CD4-positive, alpha-beta T cell treated with Interleukin-6 at 100 ng/mL for 8 hours (primary cell): ENCODE data around the gene CTCF.
A peak's percentile ranks its signal among the peaks of the same experiment; 100 is the strongest.
"Not testable (repeated sequence)": the region's sequence is repeated elsewhere in the genome, so short reads cannot be mapped to it uniquely, and the experiment has no call there.

Experiments used
- DNase-seq: peaks from one replicate; pipeline ENCODE4 v3.0.0-alpha.2; 2020; ENCODE audit warnings: mixed read lengths, low spot score

CTCF gene

DNA sequence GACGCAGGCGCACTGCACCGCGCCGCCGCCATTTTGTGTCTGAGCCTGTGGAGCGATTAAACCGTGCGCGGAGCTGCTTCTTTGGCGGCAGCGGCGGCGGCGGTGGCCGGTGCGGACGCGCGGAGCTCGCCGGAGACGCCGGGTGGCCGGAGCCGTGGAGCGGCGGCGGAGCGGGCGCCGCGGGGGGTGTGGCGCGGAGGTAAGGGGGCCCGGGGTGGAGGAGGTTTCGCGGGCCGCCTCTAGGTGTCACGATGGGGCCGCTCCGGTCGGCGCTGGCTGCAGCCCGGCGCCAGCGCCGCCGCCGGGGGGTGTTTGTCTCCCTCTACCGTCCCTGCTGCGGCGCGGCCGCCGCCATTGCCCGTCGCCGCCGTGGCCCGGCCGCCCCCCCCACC is at the start of gene CTCF:
Gene CTCF (plus strand): TSS at position 1 of the 392 bp plus-strand sequence. CDS start 48,307 bp downstream, outside the sequence.
- peak; percentile 84 for DNase-seq

GRCh38 chr16:67513892-67514291 is 48.4 kb upstream of the CTCF start:
- not testable (repeated sequence) for DNase-seq

DNA sequence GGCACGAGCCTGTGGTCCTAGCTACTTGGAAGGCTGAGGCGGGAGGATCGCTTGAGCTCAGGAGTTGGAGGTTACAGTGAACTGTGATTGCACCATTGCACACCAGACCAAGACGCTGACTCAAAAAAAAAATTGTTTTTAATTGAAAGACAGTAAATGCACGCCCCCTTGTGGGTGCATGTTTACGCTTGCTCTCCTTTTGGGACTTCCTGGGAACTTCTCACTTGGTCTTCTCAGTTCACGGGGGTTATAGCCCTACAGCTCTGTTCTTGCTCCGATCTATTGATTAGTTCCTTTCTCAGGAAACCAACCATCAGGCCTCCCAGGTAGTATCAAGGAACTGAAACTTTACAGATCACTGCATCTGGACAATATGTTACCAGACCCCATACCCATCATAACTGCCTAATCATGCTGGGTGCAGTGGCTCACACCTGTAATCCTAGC is 47.9 kb upstream of the CTCF start:
- peak; percentile 83 for DNase-seq

- no peak for DNase-seq
Observed at GRCh38 chr16:67516296-67517154, 45.8 kb upstream of the CTCF start.

DNA sequence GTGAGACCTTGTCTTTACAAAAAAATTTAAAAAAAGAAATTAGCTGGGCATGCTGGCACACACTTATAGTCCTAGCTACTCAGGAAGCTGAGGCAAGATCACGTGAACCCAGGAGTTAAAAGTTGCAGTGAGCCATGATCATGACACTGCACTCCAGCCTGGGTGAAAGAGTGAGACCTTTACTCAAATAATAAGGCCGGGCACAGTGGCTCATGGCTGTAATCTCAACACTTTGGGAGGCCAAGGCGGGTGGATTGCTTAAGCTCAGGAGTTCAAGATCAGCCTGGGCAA is 45.2 kb upstream of the CTCF start:
- no peak for DNase-seq

DNA sequence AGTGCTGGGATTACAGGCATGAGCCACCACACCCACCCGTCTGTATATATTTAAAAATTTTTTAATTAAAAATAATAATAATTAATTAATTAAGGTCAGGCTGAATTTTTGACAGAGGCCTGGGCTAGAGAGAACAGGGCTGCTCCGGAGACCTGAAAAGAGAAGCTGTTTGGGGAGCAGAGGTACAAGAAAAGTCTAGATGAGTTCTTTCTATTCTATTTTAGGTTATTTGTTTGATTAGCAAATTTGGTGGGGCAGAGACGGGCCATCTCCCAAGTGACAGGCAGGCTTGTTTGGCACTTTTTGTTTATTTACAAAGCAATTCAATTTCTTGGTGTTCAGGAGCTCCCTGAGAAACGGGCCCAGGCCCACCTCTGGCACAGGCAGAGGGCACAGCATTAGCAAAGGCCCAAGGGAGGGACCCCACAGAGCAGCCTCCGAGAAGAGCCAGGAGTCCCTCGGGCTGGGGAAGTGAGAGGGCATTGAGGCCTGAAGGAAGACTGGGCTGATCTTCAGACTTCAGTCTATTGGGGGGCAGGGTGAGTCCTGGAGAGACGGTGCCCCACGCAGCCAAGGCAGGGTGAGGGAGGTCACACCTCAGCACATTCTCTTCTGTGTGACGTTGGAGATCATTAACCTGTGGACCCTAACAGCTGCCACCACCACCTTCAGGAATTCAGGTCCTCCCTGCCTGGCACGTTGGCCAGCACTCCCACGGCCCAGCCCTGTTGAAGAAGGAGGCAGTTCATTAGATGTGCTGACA is 44.5 kb upstream of the CTCF start:
- no peak for DNase-seq

DNA sequence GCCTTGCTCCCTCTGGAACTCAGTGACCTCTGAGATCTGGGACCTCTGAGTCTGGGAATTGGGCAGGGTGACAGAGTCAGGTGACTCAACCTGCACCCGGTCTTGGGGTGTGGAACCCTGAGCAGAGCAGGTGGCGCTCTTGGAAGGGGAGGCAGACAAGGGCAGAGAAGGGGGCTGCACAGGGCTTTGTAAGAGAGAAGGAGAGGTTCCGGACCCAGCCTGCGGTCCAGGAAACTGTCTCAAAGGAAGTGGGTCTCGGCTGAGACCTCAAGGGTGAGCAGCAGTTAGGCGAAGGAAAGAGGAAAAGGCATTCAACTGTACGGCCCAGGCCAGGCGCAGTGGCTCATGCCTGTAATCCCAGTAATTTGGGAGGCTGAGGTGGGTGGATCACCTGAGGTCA is 43.6 kb upstream of the CTCF start:
- DNase-seq: no peak

GRCh38 chr16:67519242-67519641 is 43.1 kb upstream of the CTCF start:
- no peak for DNase-seq

- DNase-seq: peak; percentile 96
Observed at GRCh38 chr16:67521095-67521804, 41.1 kb upstream of the CTCF start.

DNA sequence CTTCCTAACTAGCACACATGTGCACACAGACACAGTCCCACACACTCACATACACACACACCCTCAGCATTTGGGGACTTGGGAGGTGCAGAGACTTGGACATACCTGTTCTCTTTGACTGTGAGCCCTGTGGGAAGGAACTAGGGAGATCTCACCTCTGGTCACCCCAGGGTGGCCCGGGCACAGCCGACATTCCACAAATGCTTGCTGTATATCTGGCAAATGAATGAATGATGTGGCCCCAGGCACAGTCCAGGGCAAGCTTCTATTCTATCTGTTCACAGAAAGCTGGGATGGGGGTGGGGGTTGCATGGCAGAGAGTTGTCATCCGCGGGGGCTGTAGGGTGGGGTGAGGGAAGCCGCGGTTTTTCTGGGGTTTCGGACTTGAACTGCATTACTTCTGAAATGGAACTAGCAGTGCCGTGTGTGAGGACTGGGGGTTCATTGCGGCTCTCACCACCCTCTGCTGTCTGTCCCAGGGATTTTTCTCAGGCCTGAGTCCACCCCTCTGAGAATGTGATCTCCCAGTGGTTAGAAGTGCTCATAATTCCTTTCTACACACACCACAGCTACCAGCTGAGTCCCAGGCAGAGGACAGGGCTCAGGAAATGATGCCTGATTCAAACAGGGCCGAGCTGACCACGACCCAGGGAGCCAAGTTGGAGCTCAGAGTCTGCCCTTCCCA is 37.0 kb upstream of the CTCF start:
- peak; percentile 0 for DNase-seq

DNA sequence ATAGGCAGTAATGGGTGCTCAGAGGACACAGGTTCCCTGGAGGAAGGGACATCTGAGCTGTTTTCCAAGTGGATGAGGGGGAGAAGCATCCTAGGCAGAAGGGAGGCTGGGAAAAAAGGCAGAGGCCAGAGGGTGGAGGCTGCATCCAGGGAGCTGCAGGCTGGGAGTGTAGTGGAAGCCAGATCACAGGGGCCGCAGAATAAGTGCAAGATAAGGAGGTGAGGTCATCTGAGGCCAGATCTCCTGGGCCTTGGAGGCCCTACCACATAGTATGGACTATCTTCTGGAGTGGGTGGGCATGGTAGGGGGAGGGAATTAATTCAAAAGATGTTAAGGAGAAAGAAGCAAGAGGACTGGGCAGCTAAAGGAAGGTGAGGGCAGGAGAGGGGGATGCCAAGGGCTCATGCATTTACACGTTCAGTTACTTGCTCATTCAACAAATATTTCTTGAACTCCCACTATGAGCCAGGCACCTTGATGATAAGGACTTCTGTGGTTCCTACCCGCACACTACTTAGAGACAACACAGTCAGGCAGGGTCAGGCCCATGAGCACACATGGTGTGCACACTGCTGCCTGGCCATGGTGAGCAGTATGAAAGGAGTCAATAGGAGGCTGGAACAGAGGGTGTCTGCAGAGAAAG is 36.1 kb upstream of the CTCF start:
- no peak for DNase-seq

DNA sequence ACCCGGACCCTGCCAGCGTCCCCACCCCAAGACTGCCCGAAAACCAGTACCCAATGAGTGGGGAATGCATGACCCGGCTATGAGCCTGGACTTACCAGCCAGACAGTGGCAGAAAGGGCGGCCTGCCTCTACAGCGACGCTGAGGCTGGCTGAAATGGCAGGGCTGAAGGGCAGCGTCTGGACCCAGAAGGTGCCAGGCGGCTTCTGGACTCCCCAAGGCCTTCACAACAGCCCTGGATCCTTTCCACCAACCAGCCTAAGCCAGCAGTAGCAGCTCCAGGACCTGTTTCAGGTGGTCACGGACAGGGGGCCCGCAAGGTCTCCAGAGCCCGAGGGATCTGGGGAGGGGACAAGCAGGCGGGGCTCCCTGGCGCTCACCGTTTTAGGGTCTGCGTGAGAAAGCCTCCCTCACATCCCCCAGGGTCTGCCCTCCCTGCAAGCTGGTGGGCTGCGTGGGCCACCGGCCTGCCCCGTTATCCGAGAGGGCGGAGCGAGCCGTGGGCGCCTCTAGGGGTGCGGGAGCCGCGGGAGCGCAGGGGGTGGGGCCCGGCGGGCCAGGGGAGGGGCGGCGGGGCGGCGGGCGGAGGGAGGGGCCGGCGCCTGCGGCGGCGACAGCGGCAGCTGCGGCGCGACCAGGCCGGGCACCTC is 34.0 kb upstream of the CTCF start, which contains the start of gene RIPOR1:
Gene RIPOR1 (plus strand): TSS at position 608 of the 648 bp plus-strand sequence. CDS start 9,618 bp downstream, outside the sequence.
- no peak for DNase-seq

- no peak for DNase-seq
Observed at GRCh38 chr16:67528870-67529581, 33.3 kb upstream of the CTCF start.

DNA sequence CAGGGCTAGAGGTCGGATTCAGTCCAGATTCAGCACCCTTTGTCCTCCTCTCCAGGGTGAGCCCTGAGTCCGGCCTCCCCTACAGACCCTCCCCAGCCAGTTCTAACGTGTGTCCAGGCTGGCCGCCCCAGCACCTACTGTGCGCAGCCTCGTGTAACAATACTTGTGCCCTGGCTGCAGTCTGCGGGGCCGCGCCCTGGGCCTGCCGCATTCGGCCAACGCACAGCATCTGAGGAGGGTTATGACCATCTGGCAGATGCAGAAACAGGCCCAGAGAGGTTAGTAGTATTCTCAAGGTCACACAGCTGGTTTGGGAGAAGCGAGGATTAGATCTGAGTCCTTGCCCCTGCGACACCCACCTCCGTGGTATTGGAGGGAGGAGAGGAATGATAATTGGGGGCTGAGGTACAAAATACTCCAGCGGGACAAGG is 32.7 kb upstream of the CTCF start:
- no peak for DNase-seq

DNA sequence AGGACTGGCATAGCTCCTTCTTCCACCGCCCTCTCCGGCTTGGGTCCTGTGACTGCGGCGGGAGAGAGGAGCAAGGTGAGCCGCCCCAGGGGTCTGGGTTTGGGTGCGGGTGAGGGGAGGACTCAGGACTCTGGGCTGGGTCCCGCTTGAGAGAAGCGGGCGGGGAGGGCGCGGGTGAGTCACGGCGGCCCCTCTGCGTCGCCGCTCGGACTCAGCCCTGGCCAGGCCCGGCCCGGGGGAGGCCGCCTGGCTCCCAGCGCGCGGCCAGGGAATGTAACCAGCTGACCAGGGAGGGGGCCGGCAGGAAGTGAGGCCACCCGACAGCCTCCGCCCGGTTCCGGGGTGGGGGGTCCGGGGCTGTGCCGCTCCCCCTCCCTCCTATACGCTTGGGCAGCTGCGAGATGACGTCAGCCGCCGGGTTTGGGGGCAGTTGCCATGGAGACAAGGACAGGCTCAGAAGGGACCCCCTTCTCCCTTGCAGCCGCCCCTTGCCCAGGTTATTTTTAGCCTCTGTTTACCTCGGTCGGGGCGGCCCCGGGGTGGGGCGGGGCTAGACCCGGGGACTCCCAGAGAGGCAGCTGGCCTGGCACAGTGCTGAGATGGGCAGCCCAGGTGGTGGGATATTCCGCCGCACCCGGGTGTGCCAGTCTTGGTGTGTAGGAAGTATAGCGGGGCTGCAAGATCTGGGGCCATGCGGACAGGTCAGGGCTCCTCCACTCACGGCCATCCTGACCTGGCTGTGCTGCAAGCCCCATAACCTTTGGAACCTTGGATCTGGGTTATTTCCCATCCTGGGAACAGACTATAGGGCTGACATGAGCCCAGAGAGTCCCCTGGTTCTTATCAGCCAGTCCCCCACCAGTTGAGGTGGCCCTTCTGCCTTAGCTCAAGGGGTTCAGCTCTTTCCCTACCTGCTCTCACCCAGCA is 32.0 kb upstream of the CTCF start:
- DNase-seq: no peak

- DNase-seq: no peak
Observed at GRCh38 chr16:67531247-67531646, 31.1 kb upstream of the CTCF start.

GRCh38 chr16:67533024-67533560 is 29.2 kb upstream of the CTCF start:
- DNase-seq: no peak

DNA sequence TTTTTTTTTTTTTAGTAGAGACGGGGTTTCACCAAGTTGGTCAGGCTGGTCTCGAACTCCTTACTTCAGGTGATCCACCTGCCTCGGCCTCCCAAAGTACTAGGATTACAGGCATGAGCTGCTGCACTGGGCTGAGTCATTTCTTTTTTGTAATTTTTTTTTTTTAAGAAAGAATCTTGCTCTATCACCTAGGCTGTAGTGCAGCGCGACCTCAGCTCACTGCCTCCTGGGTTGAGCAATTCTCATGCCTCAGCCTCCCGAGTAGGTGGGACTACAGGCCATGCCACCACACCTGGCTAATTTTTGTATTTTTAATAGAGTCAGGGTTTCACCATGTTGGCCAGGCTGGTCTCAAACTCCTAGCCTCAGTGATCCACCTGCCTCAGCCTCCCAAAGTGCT is 28.3 kb upstream of the CTCF start:
- not testable (repeated sequence) for DNase-seq

- DNase-seq: no peak
Observed at GRCh38 chr16:67534431-67534830, 27.9 kb upstream of the CTCF start.
